Stomach (tissue), 4 donors: Measurements from ENCODE around the gene SMURF1.

Source experiments
- POLR2A ChIP-seq, 4 donors: fragments of 450-650 bp; IDR thresholded peaks; one replicate each; pipeline ENCODE4 v1.6.1; 2016; ENCODE audit warnings: antibody characterized with exemption in 4 of 4, control low read depth in 2 of 4, mild to moderate bottlenecking in 1 of 4, moderate library complexity in 1 of 4
- TF ChIP-seq, protein P1 (sequence below), 7 experiments: fragments of 450-650 bp in 4 of 7; fragments of 200-600 bp in 3 of 7; sonication (generic) in 3 of 7; IDR thresholded peaks; one replicate each; pipeline ENCODE4 v1.5.1; 2016 to 2019; ENCODE audit warnings: antibody characterized with exemption in 7 of 7, control low read depth in 2 of 7, mild to moderate bottlenecking in 1 of 7

DNA sequence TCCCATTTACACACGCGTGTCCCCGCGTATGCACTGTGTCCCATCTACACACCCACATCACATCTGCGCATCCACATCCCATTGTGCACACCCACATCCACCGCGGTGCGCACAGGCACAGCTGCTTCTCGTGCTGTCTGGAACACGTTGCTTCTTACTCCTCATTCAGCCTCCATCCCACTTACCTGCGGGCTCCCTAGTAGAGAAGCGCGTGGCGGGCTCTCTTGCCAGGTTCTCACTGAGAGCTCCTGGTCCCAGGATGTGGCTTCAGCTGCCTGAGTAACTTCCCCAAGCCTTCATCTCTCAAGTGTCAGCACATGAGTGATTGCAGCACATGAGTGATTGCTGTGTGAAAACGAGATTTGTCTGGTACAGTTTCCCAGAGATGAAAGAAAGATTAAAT, 147.8 kb downstream of the SMURF1 start:
- no peak for TF ChIP-seq POLR2A (IDR thresholded peaks at IDR 0.05)
- TF ChIP-seq, protein P1, sequence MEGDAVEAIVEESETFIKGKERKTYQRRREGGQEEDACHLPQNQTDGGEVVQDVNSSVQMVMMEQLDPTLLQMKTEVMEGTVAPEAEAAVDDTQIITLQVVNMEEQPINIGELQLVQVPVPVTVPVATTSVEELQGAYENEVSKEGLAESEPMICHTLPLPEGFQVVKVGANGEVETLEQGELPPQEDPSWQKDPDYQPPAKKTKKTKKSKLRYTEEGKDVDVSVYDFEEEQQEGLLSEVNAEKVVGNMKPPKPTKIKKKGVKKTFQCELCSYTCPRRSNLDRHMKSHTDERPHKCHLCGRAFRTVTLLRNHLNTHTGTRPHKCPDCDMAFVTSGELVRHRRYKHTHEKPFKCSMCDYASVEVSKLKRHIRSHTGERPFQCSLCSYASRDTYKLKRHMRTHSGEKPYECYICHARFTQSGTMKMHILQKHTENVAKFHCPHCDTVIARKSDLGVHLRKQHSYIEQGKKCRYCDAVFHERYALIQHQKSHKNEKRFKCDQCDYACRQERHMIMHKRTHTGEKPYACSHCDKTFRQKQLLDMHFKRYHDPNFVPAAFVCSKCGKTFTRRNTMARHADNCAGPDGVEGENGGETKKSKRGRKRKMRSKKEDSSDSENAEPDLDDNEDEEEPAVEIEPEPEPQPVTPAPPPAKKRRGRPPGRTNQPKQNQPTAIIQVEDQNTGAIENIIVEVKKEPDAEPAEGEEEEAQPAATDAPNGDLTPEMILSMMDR (IDR thresholded peaks at IDR 0.05), result no peak
